Measurements from ENCODE around the gene MBNL1.

The MBNL1 gene

DNA sequence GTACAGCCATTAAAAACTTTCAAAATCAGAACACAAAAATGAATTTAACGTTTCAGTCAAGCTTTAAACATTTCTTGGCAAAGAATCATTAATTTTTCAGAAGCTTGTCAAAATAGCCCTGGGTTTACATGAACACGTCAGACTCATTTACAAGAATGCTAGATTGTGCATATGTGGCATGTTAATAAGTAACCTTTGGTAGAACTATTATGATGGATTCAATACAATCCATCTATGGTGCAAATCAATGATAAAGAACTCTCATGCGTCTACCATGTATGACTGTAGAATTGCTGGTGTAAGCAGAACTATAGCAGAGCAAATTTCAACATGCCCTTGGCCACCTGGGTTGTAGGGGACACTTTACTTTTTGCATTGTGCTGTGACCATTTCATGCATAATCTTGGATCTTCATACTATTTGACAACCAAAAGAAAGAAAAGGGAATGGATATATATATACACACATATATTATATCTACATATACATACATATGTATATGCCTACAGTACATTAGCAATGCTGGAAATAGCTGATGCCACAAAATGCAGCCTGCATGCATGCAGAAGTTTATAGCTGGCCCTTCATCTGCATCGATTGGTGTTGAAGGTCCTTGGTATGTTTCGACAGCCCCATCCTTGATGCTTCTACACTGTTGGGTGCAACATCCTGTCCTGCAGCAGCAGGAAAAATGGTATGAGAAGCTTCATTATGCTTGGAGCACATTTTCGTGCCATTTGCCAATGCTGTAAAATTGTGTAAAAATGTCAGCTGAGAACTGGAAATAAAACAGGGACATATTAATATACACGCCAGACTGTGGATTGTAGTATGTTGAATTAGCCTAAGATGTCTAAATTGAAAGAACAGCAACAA is 189.0 kb downstream of the MBNL1 start:
- no peak for DNase-seq

GRCh38 chr3:152458376-152459117 is 189.8 kb downstream of the MBNL1 start:
- DNase-seq: peak in 1 of 2 donors; percentile 29

- DNase-seq: no peak
Observed at GRCh38 chr3:152459118-152459515, 190.4 kb downstream of the MBNL1 start.

DNA sequence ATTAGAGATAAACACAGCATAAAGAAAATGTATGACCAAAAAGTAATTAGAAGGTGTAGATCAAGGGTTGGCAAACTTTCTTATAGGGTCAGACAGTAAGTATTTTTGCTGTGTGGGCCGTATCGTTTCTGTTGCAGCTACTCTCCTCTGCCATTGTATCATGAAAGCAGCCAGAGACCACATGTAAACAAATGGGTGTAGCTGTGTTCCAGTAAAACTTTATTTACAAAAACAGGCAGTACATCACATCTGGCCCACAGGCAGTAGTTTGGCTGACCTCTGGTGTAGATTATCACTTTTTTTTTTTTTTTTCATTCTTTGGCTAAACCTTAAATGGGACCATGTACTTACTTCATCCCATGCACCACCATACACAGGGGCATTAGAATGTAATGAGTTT is 190.8 kb downstream of the MBNL1 start:
- no peak for DNase-seq

GRCh38 chr3:152460936-152461335 is 192.2 kb downstream of the MBNL1 start:
- DNase-seq: no peak

DNA sequence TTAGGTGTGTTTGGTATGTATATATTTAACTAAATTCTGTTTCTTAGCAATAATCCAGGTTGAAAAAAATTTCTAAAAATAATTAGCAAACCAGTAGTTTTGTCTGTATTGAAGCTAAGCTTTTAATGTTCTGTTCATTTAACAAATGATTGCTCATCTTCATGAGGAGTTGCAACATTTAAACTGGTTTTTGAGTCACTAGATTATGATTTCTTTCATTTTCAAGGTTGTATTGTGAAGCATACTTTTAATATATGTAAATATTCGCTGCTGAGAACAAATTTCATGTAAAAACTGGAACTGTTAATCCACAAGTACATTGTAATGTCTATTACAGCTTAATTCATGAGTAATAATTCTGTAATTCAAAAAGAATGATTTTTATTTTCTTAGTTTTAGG is 192.7 kb downstream of the MBNL1 start:
- no peak for DNase-seq

DNA sequence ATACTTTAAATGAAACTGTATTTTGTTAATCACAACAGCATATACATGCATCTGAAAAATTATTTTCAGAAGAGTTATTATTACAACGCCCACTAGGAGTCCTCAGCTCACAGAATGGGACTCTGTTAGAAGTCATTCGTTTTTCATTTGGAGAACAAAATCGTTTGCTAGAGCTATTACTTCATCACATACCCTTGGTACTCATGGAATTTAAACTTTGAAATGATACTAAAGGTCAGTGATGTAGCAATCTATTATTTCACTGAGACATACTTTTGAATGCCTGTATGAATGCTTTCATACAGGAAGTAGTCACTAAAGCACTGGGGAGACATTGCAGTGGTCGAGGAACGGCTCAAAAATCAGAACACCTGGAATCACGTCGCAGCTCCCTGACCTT is 198.1 kb downstream of the MBNL1 start:
- DNase-seq: peak in 1 of 2 donors; percentile 61

DNA sequence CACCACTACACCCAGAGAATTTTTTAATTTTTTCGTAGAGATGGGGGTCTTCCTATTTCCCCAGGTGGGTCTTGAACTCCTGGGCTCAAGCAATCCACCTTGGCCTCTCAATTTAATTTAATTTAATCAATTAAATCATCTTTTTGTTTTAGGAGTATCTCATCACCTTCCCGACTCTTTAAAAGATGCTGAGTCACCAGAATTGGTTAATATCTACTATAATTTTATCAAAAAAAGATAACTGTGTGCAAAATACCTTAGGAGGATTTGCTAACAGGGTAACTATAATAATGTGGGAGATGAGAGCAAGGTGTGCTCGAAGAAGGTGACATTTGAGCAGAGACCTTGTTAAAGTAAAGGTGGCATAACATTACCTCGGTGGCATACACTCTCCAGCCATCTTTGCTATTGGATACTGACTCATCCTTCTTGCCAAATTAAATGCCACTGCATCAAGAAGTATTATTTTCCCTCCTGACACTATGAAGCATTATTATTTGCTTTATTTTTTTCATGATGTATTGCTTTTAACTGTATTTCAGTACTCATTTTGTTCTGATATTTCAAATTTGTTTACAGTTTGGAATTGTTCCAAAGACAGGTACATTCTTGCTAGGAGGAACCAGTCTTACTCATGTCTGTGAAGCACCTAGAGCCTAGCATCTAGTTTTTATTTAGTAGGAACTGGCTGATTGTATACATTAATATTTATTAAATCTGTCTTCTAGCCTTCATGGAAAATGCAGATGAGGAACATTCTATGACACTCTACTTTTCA is 200.7 kb downstream of the MBNL1 start:
- DNase-seq: no peak

GRCh38 chr3:152470095-152470494 is 201.4 kb downstream of the MBNL1 start:
- DNase-seq: no peak

- no peak for DNase-seq
Observed at GRCh38 chr3:152470893-152471292, 202.2 kb downstream of the MBNL1 start.

DNA sequence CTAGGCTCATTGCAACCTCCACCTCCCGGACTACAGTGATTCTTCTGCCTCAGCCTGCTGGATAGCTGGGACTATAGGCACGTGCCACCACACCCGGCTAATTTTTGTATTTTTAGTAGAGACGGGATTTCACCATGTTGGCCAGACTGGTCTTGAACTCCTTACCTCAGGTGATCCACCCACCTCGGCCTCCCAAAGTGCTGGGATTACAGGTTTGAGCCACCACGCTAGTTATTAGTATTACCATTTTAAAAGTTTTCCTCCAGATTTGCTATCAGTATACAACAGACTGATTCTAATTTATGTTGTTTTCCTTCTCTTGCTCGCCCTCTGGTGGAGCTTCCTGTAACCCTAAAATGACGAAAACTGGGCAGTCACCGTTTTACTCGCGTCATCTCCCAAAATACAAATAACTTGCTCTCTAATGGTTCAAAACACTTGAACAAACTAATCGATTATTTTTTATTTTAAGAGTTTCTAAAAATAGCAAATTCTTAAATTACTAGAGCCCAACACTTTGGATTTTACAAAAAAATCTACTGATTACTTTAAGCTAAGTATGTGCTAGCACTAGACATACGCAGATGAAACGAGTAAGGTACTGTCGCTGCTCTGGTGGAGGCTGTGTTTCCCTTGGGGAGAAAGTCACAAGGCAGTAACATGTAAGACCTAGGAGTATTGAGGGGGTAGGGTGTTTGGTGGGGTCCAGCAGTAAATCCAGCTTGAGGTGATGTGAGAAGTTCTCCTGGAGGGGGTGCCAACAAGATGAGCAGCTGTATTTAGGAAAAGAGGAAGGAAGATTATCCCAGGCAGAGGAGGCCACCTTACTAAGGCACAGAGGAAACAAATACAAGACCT is 203.3 kb downstream of the MBNL1 start:
- peak; percentile 6 to 80 for DNase-seq

DNA sequence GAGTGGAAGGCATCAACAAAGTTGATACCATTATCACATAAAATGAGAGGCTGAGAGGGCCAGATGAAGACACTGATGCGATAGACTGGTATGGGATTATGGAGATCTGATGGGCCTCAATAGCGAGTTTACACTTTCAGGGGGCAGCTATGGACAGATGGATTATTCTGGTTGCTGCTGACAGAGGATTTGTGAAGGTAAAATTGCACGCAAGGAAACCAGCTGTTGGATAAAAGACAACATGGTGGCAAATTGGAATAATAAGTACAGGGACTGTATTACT is 203.9 kb downstream of the MBNL1 start:
- no peak for DNase-seq

GRCh38 chr3:152474585-152474984 is 205.9 kb downstream of the MBNL1 start:
- peak in 1 of 2 donors; percentile 43 for DNase-seq

- DNase-seq: no peak
Observed at GRCh38 chr3:152477422-152477821, 208.7 kb downstream of the MBNL1 start.

DNA sequence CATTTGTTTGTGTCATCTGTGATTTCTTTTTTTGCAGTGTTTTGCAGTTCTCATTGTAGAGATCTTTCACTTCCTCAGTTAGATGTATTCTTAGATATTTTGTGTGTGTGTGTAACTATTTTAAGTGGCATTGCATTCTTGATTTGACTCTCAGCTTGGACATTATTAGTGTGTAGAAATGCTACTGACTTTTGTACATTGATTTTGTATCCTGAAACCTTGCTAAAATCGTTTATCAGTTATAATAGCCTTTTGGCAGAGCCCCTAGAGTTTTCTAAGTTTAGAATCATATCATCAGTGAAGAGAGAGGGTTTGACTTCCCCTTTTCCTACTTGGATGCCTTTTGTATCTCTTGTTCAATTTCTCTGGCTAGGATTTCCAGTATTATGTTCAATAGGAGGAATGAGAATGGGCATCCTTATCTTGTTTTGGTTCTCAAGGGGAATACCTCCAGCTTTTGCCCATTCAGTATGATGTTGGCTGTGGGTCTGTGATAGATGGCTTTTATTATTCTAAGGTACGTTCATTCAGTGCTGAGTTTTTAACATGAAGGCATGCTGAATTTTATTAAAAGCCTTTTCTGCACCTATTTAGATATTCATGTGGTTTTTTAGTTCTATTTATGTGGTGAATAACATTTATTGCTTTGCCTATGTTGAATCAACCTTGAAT is 211.7 kb downstream of the MBNL1 start:
- peak in 1 of 2 donors; percentile 17 for DNase-seq

DNA sequence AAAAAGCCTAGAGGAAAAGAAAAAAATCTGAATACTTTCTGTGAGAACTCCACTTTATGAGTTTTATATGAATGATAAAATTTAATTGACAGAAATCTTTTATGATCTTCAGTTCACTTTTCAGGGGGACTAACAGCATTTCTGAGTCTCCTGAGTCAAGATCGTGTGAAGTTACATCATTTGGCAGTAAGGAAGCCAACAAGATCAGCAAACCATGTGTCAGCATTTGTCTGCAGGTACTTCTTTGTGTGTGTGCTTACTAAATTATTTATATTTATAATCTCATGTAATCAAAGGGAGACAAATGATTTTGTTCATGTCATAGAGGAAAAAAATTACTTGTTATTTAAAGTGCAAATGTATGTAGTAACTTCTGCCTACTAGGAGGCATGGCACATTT is 217.6 kb downstream of the MBNL1 start:
- DNase-seq: no peak

DNA sequence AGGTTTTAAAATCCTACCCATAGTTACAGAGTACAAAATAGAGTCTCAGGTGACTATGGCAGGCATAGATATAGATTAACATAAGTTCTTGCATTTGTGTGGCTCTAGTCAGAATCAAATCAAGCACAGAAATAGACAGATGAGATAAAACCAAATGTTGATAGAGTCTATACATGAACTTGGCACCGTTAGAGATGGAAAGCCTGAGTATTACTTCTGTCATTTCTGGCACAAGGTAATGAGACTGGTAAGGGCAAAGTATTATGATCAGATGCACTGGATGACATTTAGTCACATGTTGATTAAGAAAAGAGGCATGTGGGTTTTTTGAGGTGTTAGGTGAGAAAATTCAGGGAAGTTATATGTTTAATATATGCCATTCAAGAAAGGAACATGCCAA is 219.7 kb downstream of the MBNL1 start:
- DNase-seq: no peak

GRCh38 chr3:152491922-152492321 is 223.2 kb downstream of the MBNL1 start:
- DNase-seq: no peak

GRCh38 chr3:152496286-152496685 is 227.6 kb downstream of the MBNL1 start:
- DNase-seq: no peak

DNA sequence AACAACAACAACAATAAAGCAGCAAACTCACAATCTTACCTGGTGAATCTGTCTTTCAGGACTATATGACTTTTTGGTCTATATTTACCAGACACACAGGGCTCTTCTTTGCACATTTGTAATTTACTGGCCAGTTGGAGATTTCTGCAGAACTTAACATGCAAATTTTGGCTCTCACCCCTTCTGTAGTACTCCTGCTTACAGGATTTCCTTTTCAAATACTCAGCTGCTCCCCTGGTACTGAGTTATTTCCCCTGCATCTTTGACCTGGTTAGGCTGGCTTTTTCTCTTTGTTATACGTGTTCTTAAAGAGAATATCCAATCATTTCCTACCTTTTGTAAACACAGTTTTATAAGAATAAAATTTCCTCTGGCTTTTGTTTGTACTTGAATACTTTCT is 228.0 kb downstream of the MBNL1 start:
- DNase-seq: no peak

GRCh38 chr3:152497457-152497856 is 228.7 kb downstream of the MBNL1 start:
- no peak for DNase-seq

- no peak for DNase-seq
Observed at GRCh38 chr3:152497890-152498289, 229.2 kb downstream of the MBNL1 start.

All from bone marrow (tissue), 2 donors.